ENCODE measurements around the gene RILPL2. TPM values are rescaled to one million over a fixed set of nuclear protein-coding genes. Genes with fewer than 3 reads are reported as not detected.

RILPL2 gene
- total RNA-seq, 1 experiment from 2014 or later = 3.2 TPM

- no peaks in the 10 kb centered on the region for H3K27me3 Mint-ChIP-seq (ENCODE audit: insufficient read depth, unreplicated experiment)
- ChIA-PET CTCF (no interaction called here), POLR2A (no interaction called here)
- no peaks in the 10 kb centered on the region for H3K27me3 ChIP-seq (replicated peaks; ENCODE audit: control insufficient read depth, insufficient read depth, low read length)
- H3K27ac Mint-ChIP-seq (ENCODE audit: unreplicated experiment) = no peak overlapping the region
- H3K9me3 Mint-ChIP-seq (ENCODE audit: unreplicated experiment) = no peaks in the 10 kb centered on the region
- TF ChIP-seq CTCF (IDR thresholded peaks at IDR 0.05; ENCODE audit: insufficient read depth in 1 of 2, low read depth in 1 of 2, low read length in 1 of 2, severe bottlenecking in 1 of 2, unreplicated experiment in 1 of 2) = no peak
- H3K36me3 Mint-ChIP-seq (ENCODE audit: insufficient read depth, unreplicated experiment) = peaks cover 23% of the 10 kb centered on the region
- H3K4me3 Mint-ChIP-seq (ENCODE audit: unreplicated experiment) = no peak overlapping the region
- no peaks in the 10 kb centered on the region for H3K9me3 ChIP-seq
- no TSS peak for BruUV-seq (replicated peaks)
- H3K4me3 ChIP-seq (ENCODE audit: low read depth, low read length) = no peak overlapping the region
- H3K4me1 Mint-ChIP-seq (ENCODE audit: low read depth, unreplicated experiment) = peaks cover 9% of the 10 kb centered on the region
- no peak for DNase-seq
- intact Hi-C loops (cut with micrococcal nuclease; ENCODE audit: unreplicated experiment) = no loop called here
- no peaks in the 10 kb centered on the region for H3K36me3 ChIP-seq (ENCODE audit: control insufficient read depth, insufficient read depth, low read length)
- H3K4me1 ChIP-seq = peaks cover 9% of the 10 kb centered on the region
Measured at GRCh38 chr12:123367511-123367910, 69.0 kb downstream of the RILPL2 start.

Other genes starting within 250 kb of the RILPL2 start
- 41.1 and 43.1 TPM in 2 replicates for gene MPHOSPH9, start 203.5 kb downstream of the RILPL2 start, total RNA-seq (2022)
- 20.2 and 21.0 TPM in 2 replicates for gene MTRFR, start 203.2 kb downstream of the RILPL2 start, total RNA-seq (2022)
- gene CDK2AP1, start 164.8 kb downstream of the RILPL2 start, total RNA-seq (2022) = 81.2 and 86.8 TPM in 2 replicates
- gene SBNO1, start 71.8 kb downstream of the RILPL2 start, total RNA-seq (2022) = 53.8 and 54.9 TPM in 2 replicates
- 64.6 and 79.2 TPM in 2 replicates for gene KMT5A, start 52.6 kb downstream of the RILPL2 start, total RNA-seq (2022)
- 22.0 and 22.7 TPM in 2 replicates for gene SNRNP35, start 21.5 kb upstream of the RILPL2 start, total RNA-seq (2022)
- 16.2 and 17.0 TPM in 2 replicates for gene RILPL1, start 97.0 kb upstream of the RILPL2 start, total RNA-seq (2022)
- gene TMED2, start 147.9 kb upstream of the RILPL2 start, total RNA-seq (2022) = 255 TPM in 2 replicates
- 45.4 and 46.3 TPM in 2 replicates for gene DDX55, start 165.4 kb upstream of the RILPL2 start, total RNA-seq (2022)
- 56.2 and 62.1 TPM in 2 replicates for gene EIF2B1, start 197.0 kb upstream of the RILPL2 start, total RNA-seq (2022)
- 44.8 and 45.6 TPM in 2 replicates for gene GTF2H3, start 197.1 kb upstream of the RILPL2 start, total RNA-seq (2022)
- gene TCTN2, start 234.4 kb upstream of the RILPL2 start, total RNA-seq (2022) = 7.3 TPM in 2 replicates

Data from Caco-2 (cell line).